ENCODE results near the gene ARRB2. TPM values are rescaled to one million over a fixed set of nuclear protein-coding genes. Genes with fewer than 3 reads are reported as not detected.

Gene ARRB2
- total and polyA plus RNA-seq, 2 of the 8 experiments (the other 6 are each of a cell fraction or from before 2014, with no cell fraction given): 72.4 to 101 TPM

DNA sequence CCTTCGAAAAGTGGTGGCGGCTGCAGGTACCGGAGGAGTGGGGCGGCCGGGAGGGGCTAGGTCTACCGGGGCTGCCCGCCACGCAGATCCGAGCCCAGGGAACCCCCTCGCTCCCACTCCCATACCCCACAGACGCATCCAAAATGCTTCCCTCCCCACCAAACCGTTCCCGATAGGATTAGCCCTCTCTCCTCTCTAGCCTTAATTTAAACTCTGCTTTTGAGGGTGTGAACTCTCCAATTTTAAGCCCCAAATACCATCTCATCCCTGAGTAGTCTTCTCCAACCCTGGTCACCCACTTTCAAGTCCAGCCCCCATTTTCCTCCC is 29.6 kb downstream of the ARRB2 start:
- Histone ChIP-seq H4K5ac (ENCODE audit: insufficient read length, low read depth, low read length) (no peak overlapping the region), H3K36me3 (ENCODE audit: control insufficient read depth in 2 of 4, insufficient read depth in 4 of 4, low read length in 3 of 4) (no peaks in the 10 kb centered on the region; a peak in 1 of 8 replicates), H3K56ac (replicated peaks; ENCODE audit: insufficient read length, low read depth, low read length) (no peak overlapping the region), H3K23ac (ENCODE audit: insufficient read length) (no peak overlapping the region), H4K8ac (ENCODE audit: extremely low read depth, insufficient read depth, low read length) (peak overlapping the region; percentile 71; the same call in 1 of the 2 replicates), H3K27ac (ENCODE audit: low read depth, low read length) (no peak overlapping the region), H3K4ac (replicated peaks; ENCODE audit: insufficient read length, low read depth, low read length) (no peak overlapping the region), H2AFZ (ENCODE audit: low read length) (no peak overlapping the region), H4K20me1 (replicated peaks in 1 of 2; ENCODE audit: control insufficient read depth in 1 of 2, insufficient read depth in 2 of 2, low read length in 2 of 2) (no peaks in the 10 kb centered on the region), H3K18ac (ENCODE audit: extremely low read depth, low read length) (no peak overlapping the region; the same call in 1 of the 2 replicates), H3K9me3 (ENCODE audit: insufficient read depth in 2 of 2, low read depth in 1 of 2, low read length in 1 of 2) (no peaks in the 10 kb centered on the region; a peak in 1 of 4 replicates), H2BK20ac (ENCODE audit: low read length) (no peak overlapping the region), H3K14ac (ENCODE audit: insufficient read length) (no peak overlapping the region), H3K9ac (replicated peaks in 1 of 4; ENCODE audit: extremely low read depth in 1 of 4, low read depth in 3 of 4, low read length in 3 of 4) (no peak overlapping the region), H3K27me3 (replicated peaks in 1 of 4; ENCODE audit: control insufficient read depth in 3 of 4, extremely low read depth in 1 of 4, insufficient read depth in 3 of 4, low read length in 3 of 4) (peaks cover 29 to 67% (median 49%) of the 10 kb centered on the region in 4 experiments), H2BK5ac (ENCODE audit: low read depth, low read length) (no peak overlapping the region), H3K79me2 (ENCODE audit: control insufficient read depth in 1 of 2, insufficient read depth in 2 of 2, low read length in 2 of 2) (no peaks in the 10 kb centered on the region), H2BK120ac (replicated peaks; ENCODE audit: low read depth, low read length) (no peak overlapping the region), H2AK5ac (ENCODE audit: low read depth, low read length) (no peak overlapping the region), H2BK15ac (ENCODE audit: low read length) (no peak overlapping the region), H4K91ac (replicated peaks; ENCODE audit: insufficient read length, low read length) (no peak overlapping the region), H3K4me2 (ENCODE audit: insufficient read depth in 1 of 2, low read depth in 2 of 2, low read length in 2 of 2) (peak overlapping the region; percentile 72 to 95), H3K79me1 (ENCODE audit: low read depth, low read length) (no peaks in the 10 kb centered on the region), H2BK12ac (ENCODE audit: low read depth, low read length) (no peak overlapping the region), H3K4me1 (replicated peaks in 1 of 4; ENCODE audit: control insufficient read depth in 3 of 4, insufficient read depth in 4 of 4, low read length in 3 of 4) (peaks cover 0 to 10% (median 7%) of the 10 kb centered on the region in 4 experiments; a peak in 5 of 7 replicates), H3K23me2 (ENCODE audit: low read depth, low read length) (peaks cover 16% of the 10 kb centered on the region; the same call in 1 of the 2 replicates), H3K4me3 (ENCODE audit: extremely low read depth in 1 of 4, insufficient read depth in 2 of 4, low read depth in 3 of 4, low read length in 4 of 4) (peak overlapping the region; percentile 37 to 65 (median 44); a peak in 6 of 8 replicates)
- DNase-seq (ENCODE audit: low read depth in 1 of 2, low spot score in 2 of 2) (peak in 1 of 2 experiments; percentile 57), FAIRE-seq (no peak)
- TF ChIP-seq ZNF274 (IDR thresholded peaks at IDR 0.05; ENCODE audit: borderline replicate concordance, extremely low read depth, low read length): no peak
- TF ChIP-seq SP2 (IDR thresholded peaks at IDR 0.05; ENCODE audit: low read length): no peak
- 22% methylated on average over 11 of the region's 13 CpGs; no CpG with 5 or more reads in 1 of the 2 experiments for WGBS, 2 experiments (ENCODE audit: extremely low coverage in 1 of 2, insufficient coverage in 1 of 2, insufficient read length in 1 of 2, insufficient replicate concordance in 2 of 2, low coverage in 1 of 2, low lambda C conversion rate in 2 of 2, missing lambda C conversion rate in 1 of 2)
- POLR2A ChIA-PET (ENCODE audit: partially characterized antibody): no interaction called here
- CTCF ChIA-PET (ENCODE audit: partially characterized antibody): no interaction called here

All from H1 (cell line).